Mesothelial cell of epicardium (in vitro differentiated cells): ENCODE measurements around the gene ZBTB1. TPM values are rescaled to one million over a fixed set of nuclear protein-coding genes. Genes with fewer than 3 reads are reported as not detected.

ENCODE experiments used
- DNase-seq, 2 experiments: peaks; one replicate each; pipeline ENCODE4 v3.0.0; 2021; ENCODE audit warnings: low spot score in 2 of 2; ENCODE audit not compliant: unreplicated experiment in 2 of 2
- H3K27ac Mint-ChIP-seq: 2 replicates; pipeline ENCODE4 v1.8.0; 2021; ENCODE audit warnings: mixed read lengths
- H3K27me3 Mint-ChIP-seq: 2 replicates; pipeline ENCODE4 v1.8.0; 2021; ENCODE audit warnings: low read depth, mixed read lengths
- H3K36me3 Mint-ChIP-seq: 2 replicates; pipeline ENCODE4 v1.8.0; 2021; ENCODE audit warnings: mixed read lengths
- H3K4me1 Mint-ChIP-seq: 2 replicates; pipeline ENCODE4 v1.8.0; 2021; ENCODE audit warnings: mixed read lengths
- H3K4me3 Mint-ChIP-seq: 2 replicates; pipeline ENCODE4 v1.8.0; 2021; ENCODE audit warnings: mild to moderate bottlenecking, moderate library complexity, mixed read lengths
- H3K9me3 Mint-ChIP-seq: 2 replicates; pipeline ENCODE4 v1.8.0; 2021; ENCODE audit warnings: mixed read lengths
- CTCF ChIP-seq: fragments of 200-600 bp; sonication (generic); IDR thresholded peaks from one replicate; pipeline ENCODE4 v1.5.0; 2021; ENCODE audit warnings: antibody characterized with exemption; ENCODE audit not compliant: unreplicated experiment
- total RNA-seq: library from RNA; stranded (reverse); gene quantifications from 3 replicates; pipeline ENCODE4 v1.2.1, GENCODE V29; 2021

The ZBTB1 gene
- total RNA-seq, 1 donor from 2014 or later: 67.4 TPM

GRCh38 chr14:64478634-64479250, 25.8 kb upstream of the ZBTB1 start:
- no peaks in the 10 kb centered on the region for H3K36me3 Mint-ChIP-seq
- no peak overlapping the region for H3K4me3 Mint-ChIP-seq
- H3K9me3 Mint-ChIP-seq: no peaks in the 10 kb centered on the region
- H3K4me1 Mint-ChIP-seq: peaks cover 3% of the 10 kb centered on the region
- DNase-seq: no peak
- no peaks in the 10 kb centered on the region for H3K27me3 Mint-ChIP-seq
- TF ChIP-seq CTCF: peak; percentile 25
- no peak overlapping the region for H3K27ac Mint-ChIP-seq

- Mint-ChIP-seq H3K4me1 (peaks cover 7% of the 10 kb centered on the region), H3K4me3 (no peak overlapping the region), H3K36me3 (peaks cover 20% of the 10 kb centered on the region), H3K27me3 (no peaks in the 10 kb centered on the region), H3K9me3 (no peaks in the 10 kb centered on the region), H3K27ac (no peak overlapping the region)
- no peak for TF ChIP-seq CTCF
- no peak for DNase-seq
Measured at GRCh38 chr14:64488590-64489099, 15.9 kb upstream of the ZBTB1 start.

- no peaks in the 10 kb centered on the region for H3K27me3 Mint-ChIP-seq
- DNase-seq: no peak
- H3K36me3 Mint-ChIP-seq: peaks cover 22% of the 10 kb centered on the region
- no peak overlapping the region for H3K27ac Mint-ChIP-seq
- no peak overlapping the region for H3K4me3 Mint-ChIP-seq
- TF ChIP-seq CTCF: no peak
- no peaks in the 10 kb centered on the region for H3K9me3 Mint-ChIP-seq
- peaks cover 8% of the 10 kb centered on the region for H3K4me1 Mint-ChIP-seq
Measured at GRCh38 chr14:64491637-64492036, 12.9 kb upstream of the ZBTB1 start.

- Mint-ChIP-seq H3K4me1 (peaks cover 13% of the 10 kb centered on the region), H3K36me3 (peaks cover 11% of the 10 kb centered on the region), H3K4me3 (no peak overlapping the region), H3K27me3 (no peaks in the 10 kb centered on the region), H3K9me3 (no peaks in the 10 kb centered on the region), H3K27ac (peak overlapping the region; percentile 18)
- DNase-seq: no peak
- TF ChIP-seq CTCF: no peak
Measured at GRCh38 chr14:64493455-64493854, 11.1 kb upstream of the ZBTB1 start.

- H3K4me3 Mint-ChIP-seq: no peak overlapping the region
- no peak for TF ChIP-seq CTCF
- no peaks in the 10 kb centered on the region for H3K27me3 Mint-ChIP-seq
- peak overlapping the region; percentile 39 for H3K27ac Mint-ChIP-seq
- peaks cover 8% of the 10 kb centered on the region for H3K36me3 Mint-ChIP-seq
- DNase-seq: no peak
- H3K9me3 Mint-ChIP-seq: no peaks in the 10 kb centered on the region
- H3K4me1 Mint-ChIP-seq: peaks cover 21% of the 10 kb centered on the region
Measured at GRCh38 chr14:64495252-64495651, 9.3 kb upstream of the ZBTB1 start.
